ENCODE results near the gene FADS6.

- TF ChIP-seq CTCF (optimal IDR thresholded peaks at IDR 0.05 in 1 of 3, IDR thresholded peaks at IDR 0.05 in 1 of 3, conservative IDR thresholded peaks at IDR 0.05 in 1 of 3; ENCODE audit: extremely low read depth in 1 of 3, insufficient read depth in 2 of 3, low read length in 3 of 3), result no peak
- no peak for TF ChIP-seq EZH2 (IDR thresholded peaks at IDR 0.05; ENCODE audit: low read length)
Measured at GRCh38 chr17:74868908-74869255, 24.6 kb downstream of the FADS6 start.

Measured in keratinocyte (primary cell).